LoVo (cell line): ENCODE data around the gene SDHA.
"Not testable (repeated sequence)": the region's sequence is repeated elsewhere in the genome, so short reads cannot be mapped to it uniquely, and the experiment has no call there.

Source experiments
- DNase-seq: peaks from one replicate; pipeline ENCODE4 v3.0.0-alpha.2; 2016; ENCODE audit warnings: low spot score

SDHA gene

DNA sequence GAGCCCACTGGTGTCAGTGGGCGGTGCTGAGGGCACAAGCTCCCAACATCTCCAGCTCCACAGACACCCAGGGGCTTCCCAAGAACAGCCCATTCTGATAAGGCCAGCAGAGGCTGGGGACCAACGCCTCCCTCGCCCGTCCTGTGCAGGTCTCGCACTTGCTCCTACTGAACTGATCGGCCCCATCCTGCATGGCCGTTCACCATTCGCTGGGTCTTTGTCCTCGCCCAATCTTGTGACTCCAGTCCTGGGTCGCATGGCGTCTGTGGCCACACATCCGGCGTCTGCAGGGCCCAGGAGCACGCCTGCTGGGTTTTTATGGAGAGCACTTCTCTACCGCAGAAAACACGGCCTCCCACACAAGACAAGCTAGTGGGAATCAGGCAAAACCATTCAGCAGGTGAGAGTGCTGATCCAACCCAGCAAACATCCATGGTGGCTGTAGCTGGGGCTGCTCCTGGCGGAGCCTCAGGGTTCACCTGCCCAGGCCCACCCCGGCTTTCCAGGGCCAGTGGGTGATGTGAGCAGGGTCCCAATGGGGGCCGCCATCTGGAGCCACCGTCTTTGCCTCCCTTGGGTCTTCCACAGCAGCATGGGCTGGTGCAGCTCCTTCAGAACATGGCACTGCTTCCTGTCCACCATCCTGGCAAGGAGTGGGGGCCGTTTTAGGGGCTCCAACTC lies 19.5 kb upstream of the SDHA start:
- no peak for DNase-seq

GRCh38 chr5:199197-199949 lies 18.7 kb upstream of the SDHA start:
- no peak for DNase-seq

- DNase-seq: no peak
These were observed 18.0 kb upstream of the SDHA start for GRCh38 chr5:199950-200645.

- no peak for DNase-seq
These were observed 17.1 kb upstream of the SDHA start for GRCh38 chr5:200985-201384.

DNA sequence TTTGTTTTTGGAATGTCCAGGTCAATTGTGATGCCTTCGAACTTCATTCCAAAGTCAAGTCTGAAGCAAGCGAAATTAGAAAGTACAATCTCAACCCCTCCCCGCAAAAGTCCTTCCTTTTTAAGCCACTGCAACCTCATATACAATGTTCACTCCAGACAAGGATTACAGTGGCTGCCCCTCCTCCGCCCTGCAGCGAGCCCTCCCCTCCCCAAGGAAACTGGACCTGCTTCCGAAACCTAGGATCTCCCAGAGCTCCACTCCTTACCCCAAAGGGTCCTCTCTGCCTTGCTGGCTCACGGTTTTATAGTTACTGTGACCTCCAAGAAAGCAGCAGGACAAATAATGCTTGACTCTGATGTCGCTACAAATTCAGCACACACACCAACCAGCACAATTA lies 16.4 kb upstream of the SDHA start:
- no peak for DNase-seq

DNA sequence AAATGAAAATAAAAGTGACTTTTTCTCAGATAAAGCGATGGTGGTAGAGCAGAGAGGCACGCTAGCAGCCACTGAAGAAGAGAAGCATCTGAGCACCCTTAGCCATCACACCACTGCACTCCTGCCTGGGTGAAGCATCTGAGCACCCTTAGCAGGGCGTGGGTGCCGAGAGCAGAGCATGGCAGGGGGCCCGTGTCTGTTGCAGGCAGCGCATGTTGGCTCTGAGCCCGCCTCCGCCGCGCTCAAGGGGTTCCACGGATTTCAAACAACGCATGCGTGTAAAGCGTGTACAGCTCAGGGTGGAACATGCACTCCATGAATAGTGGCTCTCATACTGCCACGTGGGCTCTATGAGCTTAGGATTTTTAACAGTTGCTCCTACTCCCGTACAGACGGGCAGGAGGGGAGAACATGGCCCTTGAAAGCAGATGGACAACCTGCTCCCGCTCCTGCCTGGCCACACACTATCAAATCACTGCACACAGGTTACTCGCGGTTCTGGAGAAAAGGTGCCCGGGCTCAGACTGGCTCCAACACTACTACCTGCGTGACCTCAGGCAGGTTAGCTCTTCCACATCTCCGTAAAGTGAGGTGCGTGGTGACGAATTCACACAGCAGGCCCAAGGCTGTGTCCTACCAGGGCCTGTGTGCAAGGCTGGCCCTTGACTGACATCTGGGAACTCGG lies 14.7 kb upstream of the SDHA start:
- no peak for DNase-seq

DNA sequence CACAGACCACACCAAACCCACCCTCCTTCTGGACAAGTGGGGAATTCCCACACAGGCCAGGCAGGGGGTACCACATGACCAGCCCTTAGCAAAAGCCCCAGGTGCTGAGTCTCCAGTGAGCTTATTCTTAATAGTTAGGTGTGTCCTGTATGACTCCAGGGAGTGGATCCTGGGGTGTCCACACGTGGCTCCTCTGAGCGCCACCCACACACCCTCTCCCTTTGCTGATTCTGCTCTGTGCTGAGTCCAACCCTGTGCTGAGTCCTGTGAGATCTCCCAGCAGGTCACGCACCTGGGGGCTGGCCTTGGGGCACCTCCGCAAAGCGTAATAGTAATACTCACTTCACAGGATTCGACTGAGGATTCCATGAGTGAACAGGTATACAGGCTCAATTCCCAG lies 14.1 kb upstream of the SDHA start:
- no peak for DNase-seq

DNA sequence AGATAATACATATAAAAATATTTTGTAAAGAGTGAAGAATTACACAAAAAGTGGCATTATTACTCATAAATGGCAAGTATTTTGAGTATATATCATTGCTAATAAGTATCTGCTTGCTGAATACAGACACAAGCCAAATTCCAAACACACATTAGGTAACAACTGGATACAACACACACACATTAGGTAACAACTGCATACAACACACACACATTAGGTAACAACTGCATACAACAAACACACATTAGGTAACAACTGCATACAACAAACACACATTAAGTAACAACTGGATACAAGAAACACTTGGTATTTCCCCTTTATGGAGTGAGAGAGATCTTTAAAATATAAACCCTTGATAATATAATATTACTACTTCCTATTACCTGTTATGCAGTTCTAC lies 13.7 kb upstream of the SDHA start:
- DNase-seq: no peak

DNA sequence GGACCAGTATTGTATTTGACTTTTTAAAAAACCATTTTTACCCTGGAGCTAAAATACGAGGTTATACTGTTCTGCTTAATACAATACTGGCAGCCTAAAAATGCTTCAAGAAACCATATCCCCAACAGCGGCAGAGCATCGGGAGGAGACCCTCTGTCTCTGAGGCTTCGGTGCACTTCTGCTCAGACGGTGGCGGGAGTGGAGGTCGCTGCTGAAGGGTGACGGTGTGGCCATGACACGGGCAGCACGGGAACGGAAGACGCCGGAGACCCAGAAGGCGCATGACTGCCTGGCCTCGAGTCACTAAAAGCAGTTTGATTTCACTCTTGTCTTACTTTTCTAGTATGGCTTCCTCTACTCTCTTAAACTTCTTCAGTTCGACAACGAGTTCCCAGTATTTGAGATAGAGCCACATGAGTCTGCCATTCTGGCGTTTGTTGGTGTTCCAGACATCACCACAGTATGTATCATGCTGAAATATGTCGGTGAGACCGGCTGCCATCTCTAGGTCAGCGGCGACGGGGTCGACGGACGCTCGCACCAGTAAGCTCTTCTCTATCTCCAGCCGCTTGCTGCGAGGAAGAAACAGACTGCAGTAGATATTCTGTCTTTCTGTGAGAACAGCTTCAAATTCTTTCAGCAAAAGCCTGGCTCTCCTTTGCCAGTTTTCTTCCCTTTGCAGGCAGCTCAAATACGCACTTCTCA lies 13.0 kb upstream of the SDHA start:
- no peak for DNase-seq

- DNase-seq: no peak
These were observed 11.7 kb upstream of the SDHA start for GRCh38 chr5:206406-206805.

GRCh38 chr5:206927-207536 lies 11.1 kb upstream of the SDHA start:
- DNase-seq: no peak

DNA sequence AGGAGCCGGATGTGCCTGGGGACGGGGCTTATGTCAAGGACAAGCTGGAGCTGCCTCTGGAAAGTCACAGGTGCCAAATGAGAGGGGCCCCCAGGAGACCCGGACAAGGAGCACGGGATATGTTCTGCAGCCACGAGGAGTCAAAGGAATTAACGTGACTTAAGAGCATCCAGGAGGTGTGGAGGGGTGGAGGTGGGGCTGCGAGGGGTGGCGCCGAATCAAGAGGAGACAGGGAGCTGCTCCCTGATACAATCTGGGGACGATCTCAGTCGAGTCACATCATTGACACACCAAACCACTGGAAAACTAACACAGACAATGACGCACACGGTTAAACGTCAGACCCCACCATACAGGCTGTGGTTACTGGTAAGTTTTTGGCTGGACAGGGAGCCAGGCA lies 10.5 kb upstream of the SDHA start:
- no peak for DNase-seq

GRCh38 chr5:208449-209114 lies 9.5 kb upstream of the SDHA start:
- no peak for DNase-seq

DNA sequence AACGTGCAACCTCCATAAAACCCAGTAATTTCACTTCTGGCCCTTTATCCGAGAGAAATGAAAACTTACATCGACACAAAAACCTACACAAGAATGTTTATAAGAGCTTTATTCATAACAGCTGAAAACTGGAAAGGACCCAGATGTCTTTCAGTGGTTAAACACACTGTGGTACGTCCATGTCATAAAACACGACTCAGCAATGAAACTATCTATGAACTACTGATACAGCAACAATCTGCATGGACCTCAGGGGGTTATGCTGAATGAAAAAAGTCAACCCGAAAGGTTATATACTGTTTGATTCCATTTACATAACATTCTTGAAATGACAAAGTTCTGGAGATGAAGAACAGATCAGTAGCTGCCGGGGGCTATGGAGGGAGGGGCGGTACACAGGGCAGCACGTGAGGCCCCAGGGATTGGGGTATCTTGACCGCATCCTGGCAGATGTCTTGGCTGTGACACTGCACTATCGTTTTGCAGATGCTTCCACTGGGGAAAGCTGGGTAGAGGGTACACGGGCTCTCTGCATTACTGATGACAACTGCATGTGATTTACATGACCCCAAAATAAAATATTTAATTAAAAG lies 4.2 kb upstream of the SDHA start:
- DNase-seq: no peak

DNA sequence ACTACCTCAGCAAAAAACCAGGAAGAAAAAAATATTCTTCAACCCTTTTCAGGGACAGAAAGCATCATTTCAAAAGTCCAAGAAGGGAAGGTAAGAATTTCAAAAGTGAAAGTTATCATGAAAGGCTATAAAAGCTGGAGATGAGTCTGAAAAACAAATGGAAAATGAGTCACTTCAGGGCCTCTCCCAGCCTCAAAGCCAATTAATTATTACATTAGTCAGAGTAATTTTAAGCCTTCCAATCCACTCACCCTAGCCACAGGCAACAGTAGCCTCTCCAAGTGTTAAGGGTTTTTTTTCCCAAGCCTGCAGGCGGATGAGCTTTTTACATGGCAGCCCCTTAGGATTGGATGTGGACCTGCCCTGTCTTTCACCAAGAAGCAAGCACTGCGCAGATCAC lies 2.9 kb upstream of the SDHA start:
- not testable (repeated sequence) for DNase-seq

- not testable (repeated sequence) for DNase-seq
These were observed 2.0 kb upstream of the SDHA start for GRCh38 chr5:216076-216475.

GRCh38 chr5:218457-219291 lies 554 bp downstream of the SDHA start:
- peak; percentile 35 for DNase-seq

GRCh38 chr5:219460-219863 lies 1.3 kb downstream of the SDHA start:
- no peak for DNase-seq

DNA sequence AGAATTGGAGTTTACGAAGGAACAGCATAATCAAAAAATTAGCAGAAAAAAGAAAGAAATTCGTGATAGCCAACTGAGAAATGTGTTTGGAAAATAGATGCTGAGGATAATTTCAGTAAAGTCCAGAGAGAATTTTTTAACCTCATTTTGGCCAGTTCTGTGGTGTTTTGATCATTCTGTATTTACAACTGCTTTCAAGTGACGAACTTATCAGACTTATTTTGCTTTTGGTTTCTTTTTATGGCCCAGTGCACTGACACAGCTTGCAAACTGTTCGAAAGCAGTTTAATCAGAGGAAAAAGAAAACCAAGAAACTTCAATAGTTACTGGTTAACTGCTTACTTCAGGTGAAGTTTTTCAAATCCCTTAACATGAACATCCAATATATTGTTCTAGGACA lies 1.9 kb downstream of the SDHA start:
- DNase-seq: no peak
